Pancreas (tissue), 10 donors: ENCODE data around the gene CBFA2T3. TPM values are rescaled to one million over a fixed set of nuclear protein-coding genes. Genes with fewer than 3 reads are reported as not detected.

Experiments used
- ATAC-seq, 4 donors: fragments of 200-7000 bp; cut with Tn5 transposase; one replicate each; pipeline versions ENCODE4 v1.8.0 to v1.9.1; 2020; ENCODE audit warnings: mild to moderate bottlenecking in 4 of 4, moderate library complexity in 4 of 4
- DNase-seq, 6 donors: peaks; one replicate each; pipeline ENCODE4 v3.0.0-alpha.2; 2020
- FAIRE-seq: peaks from 2 replicates; lab custom pipeline; 2012; peaks lifted over from hg19 to GRCh38; lab: Jason Lieb, UNC
- H3K27ac ChIP-seq, 4 donors: fragments of 200-600 bp; sonication (generic); 1 replicate in 3 of 4; 2 replicates in 1 of 4; pipeline versions ENCODE4 v1.5.0 to v1.8.0; 2020
- H3K27me3 ChIP-seq, 4 donors: fragments of 200-600 bp; one replicate each; pipeline ENCODE4 v1.8.0; 2021
- H3K36me3 ChIP-seq, 3 donors: fragments of 200-600 bp; sonication (generic) in 1 of 3; one replicate each; pipeline versions ENCODE4 v1.5.0 to v1.8.0; 2020 to 2021
- H3K4me1 ChIP-seq, 3 donors: fragments of 200-600 bp; one replicate each; pipeline ENCODE4 v1.8.0; 2021
- H3K4me3 ChIP-seq, 4 donors: fragments of 200-600 bp; sonication (generic) in 2 of 4; one replicate each; pipeline versions ENCODE4 v1.5.0 to v1.8.0; 2020 to 2021
- H3K9me3 ChIP-seq, 4 donors: fragments of 200-600 bp; one replicate each; pipeline ENCODE4 v1.8.0; 2021
- WGBS, 2 donors: extraction: QIAGEN DNeasy Blood & Tissue Kit; methylation state at CpG; one replicate each; pipeline ENCODE4 v1.1.7; 2013; 5-methylcytosine and 5-hydroxymethylcytosine counted together
- intact Hi-C, 3 donors: fragments of 100-400 bp; cut with DNase I; formaldehyde crosslinking; loops; one replicate each; pipeline versions ENCODE4 v1.11.1 to v1.14.2; 2022
- polyA plus RNA-seq, 2 donors: library from polyadenylated mRNA; stranded (reverse); fragments of 200-250 nt; gene quantifications; one replicate each; pipeline ENCODE4 v1.2.3, GENCODE V29; 2013
- total RNA-seq, 6 donors: library from RNA; stranded (reverse); fragmentation: NEBNext Ultra II Directional in 4 of 6; extraction: Animal tissue kit (Norgen Biotek cat#: 25700) in 4 of 6; gene quantifications; one replicate each; pipeline versions ENCODE4 v1.2.1 to v1.2.4, GENCODE V29; 2021 to 2023
- TF ChIP-seq, protein P1 (sequence below), 4 donors: fragments of 200-600 bp; sonication (generic) in 3 of 4; IDR thresholded peaks; one replicate each; pipeline versions ENCODE4 v1.5.0 to v1.8.0; 2021; ENCODE audit warnings: antibody characterized with exemption in 4 of 4
- donor health status: healthy with polysubstance abuse.
- donor health status: DM: no; HTN: no; CAD: no; lungs with moderate emphysema.
- donor health status: DM: no; HTN: no; CAD: no.
- donor health status: control.
- donor health status: control.
- donor health status: Bipolar disorder and iron deficiency.
- donor health status: DM: yes; HTN: yes; CAD: no.
- donor health status: DM: no; HTN: no; CAD: no.
- donor health status: DM: no; HTN: no; CAD: no.
- donor health status: DM: yes; HTN: yes; CAD: no.

CBFA2T3 gene
- total and polyA plus RNA-seq, 8 donors: 8.7 to 27.0 (median 21.9) TPM

DNA sequence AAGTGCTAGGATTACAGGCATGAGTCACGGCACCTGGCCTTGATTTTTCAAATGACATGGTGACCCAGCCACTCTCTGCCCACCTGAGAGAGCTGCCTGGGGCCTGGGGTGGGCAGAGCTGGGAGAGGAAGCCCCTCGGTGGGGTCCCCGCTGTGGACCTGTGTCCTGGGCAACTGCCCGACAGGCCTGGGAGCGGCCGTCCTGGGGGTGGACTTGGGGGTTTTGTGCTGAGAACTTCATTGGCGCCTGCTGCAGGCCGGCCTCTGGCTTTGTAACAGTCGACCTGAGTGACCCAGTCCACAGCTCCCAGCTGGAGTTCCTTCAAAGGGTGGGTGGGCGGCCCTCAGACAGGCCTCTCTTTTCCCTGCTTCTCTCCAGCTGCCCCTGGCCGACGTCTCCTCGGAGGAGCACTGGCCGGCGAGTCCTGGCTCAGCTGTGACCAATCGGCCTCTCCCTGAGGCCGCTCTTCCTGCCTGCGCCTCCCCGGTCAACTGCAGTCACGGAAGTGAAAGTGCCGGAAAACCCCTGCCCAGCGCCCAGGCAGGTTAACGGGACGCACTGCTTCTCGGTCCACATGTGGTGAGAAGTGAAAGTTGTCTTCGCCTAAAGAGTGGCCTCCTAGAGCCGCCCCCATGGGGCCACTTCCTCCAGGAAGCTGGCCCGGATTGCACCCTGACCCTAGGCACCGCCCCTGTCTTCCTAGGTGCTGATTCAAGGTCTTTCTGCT is 5.5 kb downstream of the CBFA2T3 start:
- intact Hi-C loops: no loop called here
- H3K36me3 ChIP-seq: no peaks in the 10 kb centered on the region
- DNase-seq: peak in 1 of 6 donors; percentile 40
- peak in 1 of 4 donors; percentile 34 for ATAC-seq
- FAIRE-seq: no peak
- H3K4me3 ChIP-seq: no peak overlapping the region
- peaks cover 0 to 3% (median 0%) of the 10 kb centered on the region in 4 donors for H3K27me3 ChIP-seq
- no peaks in the 10 kb centered on the region for H3K4me1 ChIP-seq
- TF ChIP-seq, protein P1, sequence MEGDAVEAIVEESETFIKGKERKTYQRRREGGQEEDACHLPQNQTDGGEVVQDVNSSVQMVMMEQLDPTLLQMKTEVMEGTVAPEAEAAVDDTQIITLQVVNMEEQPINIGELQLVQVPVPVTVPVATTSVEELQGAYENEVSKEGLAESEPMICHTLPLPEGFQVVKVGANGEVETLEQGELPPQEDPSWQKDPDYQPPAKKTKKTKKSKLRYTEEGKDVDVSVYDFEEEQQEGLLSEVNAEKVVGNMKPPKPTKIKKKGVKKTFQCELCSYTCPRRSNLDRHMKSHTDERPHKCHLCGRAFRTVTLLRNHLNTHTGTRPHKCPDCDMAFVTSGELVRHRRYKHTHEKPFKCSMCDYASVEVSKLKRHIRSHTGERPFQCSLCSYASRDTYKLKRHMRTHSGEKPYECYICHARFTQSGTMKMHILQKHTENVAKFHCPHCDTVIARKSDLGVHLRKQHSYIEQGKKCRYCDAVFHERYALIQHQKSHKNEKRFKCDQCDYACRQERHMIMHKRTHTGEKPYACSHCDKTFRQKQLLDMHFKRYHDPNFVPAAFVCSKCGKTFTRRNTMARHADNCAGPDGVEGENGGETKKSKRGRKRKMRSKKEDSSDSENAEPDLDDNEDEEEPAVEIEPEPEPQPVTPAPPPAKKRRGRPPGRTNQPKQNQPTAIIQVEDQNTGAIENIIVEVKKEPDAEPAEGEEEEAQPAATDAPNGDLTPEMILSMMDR (IDR thresholded peaks at IDR 0.05): no peak
- H3K27ac ChIP-seq: no peak overlapping the region
- H3K9me3 ChIP-seq: no peaks in the 10 kb centered on the region
- WGBS, 2 donors: 63 to 67% methylated on average over 27 to 29 of the region's 29 CpGs

DNA sequence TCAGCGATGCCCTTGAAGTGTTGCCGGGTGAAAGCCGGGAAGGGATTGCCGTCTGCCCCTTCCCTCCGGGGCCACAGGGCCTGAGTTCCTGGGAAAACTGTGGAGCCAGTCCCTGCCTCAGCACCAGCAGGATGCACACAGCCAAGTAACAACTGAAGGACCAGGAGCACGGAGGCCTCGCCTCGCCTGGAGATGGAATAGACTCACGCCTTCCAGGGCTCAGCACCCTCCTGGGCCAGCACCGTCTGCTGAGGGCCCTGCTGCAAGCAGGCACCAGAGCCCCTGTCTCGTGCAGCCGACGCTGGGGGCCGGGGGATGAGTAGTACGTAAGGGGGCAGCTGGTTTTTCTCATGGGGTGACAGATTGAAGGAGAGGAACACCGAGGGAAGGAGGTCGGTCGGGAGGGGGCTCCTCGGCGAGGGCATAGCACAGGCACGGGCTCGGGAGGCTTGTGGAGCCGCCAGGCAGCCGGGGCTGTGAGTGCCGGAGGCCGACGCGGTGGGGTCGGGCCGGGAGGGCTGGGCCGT is 6.4 kb downstream of the CBFA2T3 start:
- DNase-seq (peak in 1 of 6 donors; percentile 51), ATAC-seq (no peak), FAIRE-seq (no peak)
- no peaks in the 10 kb centered on the region for H3K36me3 ChIP-seq
- H3K4me1 ChIP-seq: no peaks in the 10 kb centered on the region
- no peak overlapping the region for H3K4me3 ChIP-seq
- TF ChIP-seq, protein P1 (IDR thresholded peaks at IDR 0.05): no peak
- 56 to 70% methylated on average over 26 to 31 of the region's 31 CpGs for WGBS, 2 donors
- H3K9me3 ChIP-seq: no peaks in the 10 kb centered on the region
- intact Hi-C loops: no loop called here
- H3K27me3 ChIP-seq: peaks cover 0 to 3% (median 0%) of the 10 kb centered on the region in 4 donors
- H3K27ac ChIP-seq: no peak overlapping the region

DNA sequence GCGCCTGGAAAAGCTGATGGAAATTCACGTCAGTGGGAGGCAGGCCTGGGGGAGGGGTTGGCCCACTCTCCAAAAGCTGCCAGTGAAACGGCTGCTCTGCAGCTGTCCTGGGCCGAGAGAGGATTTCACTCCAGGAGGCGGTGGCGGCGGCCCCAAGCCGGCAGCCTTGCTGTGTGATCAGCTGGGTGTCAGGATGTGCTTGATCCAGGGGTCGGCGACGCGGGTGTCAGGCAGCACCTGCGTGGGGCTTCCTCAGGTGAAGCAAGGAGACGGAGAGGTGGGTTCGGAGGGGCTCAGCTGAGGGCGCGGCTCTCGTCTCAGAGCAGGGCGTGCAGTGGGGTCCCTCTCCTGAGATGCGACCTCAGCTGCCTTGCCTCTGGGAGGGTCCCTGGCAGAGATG is 7.0 kb downstream of the CBFA2T3 start:
- Histone ChIP-seq H3K4me1 (no peaks in the 10 kb centered on the region), H3K36me3 (no peaks in the 10 kb centered on the region), H3K27me3 (peaks cover 0 to 3% (median 0%) of the 10 kb centered on the region in 4 donors), H3K9me3 (no peaks in the 10 kb centered on the region), H3K4me3 (no peak overlapping the region), H3K27ac (no peak overlapping the region)
- TF ChIP-seq, protein P1 (IDR thresholded peaks at IDR 0.05): no peak
- FAIRE-seq: no peak
- intact Hi-C loops: no loop called here
- DNase-seq: peak in 1 of 6 donors; percentile 15
- ATAC-seq: no peak
- WGBS, 2 donors: 72 to 81% methylated on average over 20 of the region's 20 CpGs

DNA sequence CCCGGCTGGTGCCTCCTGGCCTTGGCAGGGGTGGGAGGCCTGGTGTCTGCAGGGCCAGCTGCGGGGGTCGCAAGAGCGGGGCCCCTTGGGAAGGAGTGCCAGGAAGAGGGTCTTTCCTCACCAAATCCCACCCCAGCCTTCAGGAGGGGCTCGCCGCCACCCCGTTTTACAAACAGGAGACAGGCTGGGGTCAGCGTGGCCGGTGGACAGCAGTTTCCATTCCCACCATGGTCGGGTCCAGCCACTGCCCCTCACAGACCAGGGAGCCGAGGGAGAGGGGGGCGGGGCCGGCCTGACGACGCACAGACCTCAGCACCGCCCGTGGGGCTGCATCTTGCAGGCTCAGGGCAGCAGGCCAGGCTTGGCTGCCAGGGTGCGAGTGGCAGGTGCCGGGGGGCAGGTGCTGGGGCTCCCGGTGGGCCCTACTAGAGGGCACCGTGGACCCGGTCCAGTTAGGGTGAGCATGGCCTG is 7.6 kb downstream of the CBFA2T3 start:
- DNase-seq (peak in 2 of 6 donors; percentile 24 to 57), FAIRE-seq (no peak)

More for the DNA sequence above, 7.6 kb downstream of the CBFA2T3 start:
- no peak overlapping the region for H3K4me3 ChIP-seq
- no peak overlapping the region for H3K27ac ChIP-seq
- no peaks in the 10 kb centered on the region for H3K9me3 ChIP-seq
- peaks cover 0 to 3% (median 0%) of the 10 kb centered on the region in 4 donors for H3K27me3 ChIP-seq
- WGBS, 2 donors: 31 to 44% methylated on average over 14 to 22 of the region's 22 CpGs
- intact Hi-C loops: no loop called here
- TF ChIP-seq, protein P1 (IDR thresholded peaks at IDR 0.05): no peak
- no peak for ATAC-seq
- H3K4me1 ChIP-seq: no peaks in the 10 kb centered on the region
- H3K36me3 ChIP-seq: no peaks in the 10 kb centered on the region
